Endothelial cell of umbilical vein (primary cell): ENCODE data around the gene PHACTR1.

ENCODE experiments used
- EZH2 ChIP-seq: IDR thresholded peaks from 2 replicates; pipeline ENCODE4 v1.6.1; 2012; ENCODE audit warnings: borderline replicate concordance, low read depth, mild to moderate bottlenecking, moderate library complexity, low read length, inconsistent platforms; ENCODE audit not compliant: severe bottlenecking
- JUN ChIP-seq: IDR thresholded peaks from 2 replicates; pipeline ENCODE4 v1.6.1; 2011; ENCODE audit warnings: borderline replicate concordance, low read depth; ENCODE audit not compliant: insufficient read length, insufficient read depth
- POLR2A ChIP-seq: IDR thresholded peaks from 2 replicates; pipeline ENCODE4 v1.6.1; 2012; ENCODE audit warnings: low read depth, mild to moderate bottlenecking, control low read depth, low read length
- POLR2AphosphoS5 ChIP-seq: IDR thresholded peaks from 2 replicates; pipeline ENCODE4 v1.6.1; 2012; ENCODE audit warnings: low read depth, mild to moderate bottlenecking, control low read depth, low read length, moderate library complexity; ENCODE audit not compliant: insufficient read depth
- TF ChIP-seq, protein P1 (sequence below), 2 donors: IDR thresholded peaks; 1 replicate in 1 of 2; 2 replicates in 1 of 2; pipeline ENCODE4 v1.5.1; 2011; ENCODE audit warnings: low read length in 2 of 2, mild to moderate bottlenecking in 2 of 2, moderate library complexity in 2 of 2, control low read depth in 1 of 2, inconsistent platforms in 1 of 2, low read depth in 1 of 2; ENCODE audit not compliant: insufficient read depth in 1 of 2; ENCODE audit errors: extremely low read depth in 1 of 2

DNA sequence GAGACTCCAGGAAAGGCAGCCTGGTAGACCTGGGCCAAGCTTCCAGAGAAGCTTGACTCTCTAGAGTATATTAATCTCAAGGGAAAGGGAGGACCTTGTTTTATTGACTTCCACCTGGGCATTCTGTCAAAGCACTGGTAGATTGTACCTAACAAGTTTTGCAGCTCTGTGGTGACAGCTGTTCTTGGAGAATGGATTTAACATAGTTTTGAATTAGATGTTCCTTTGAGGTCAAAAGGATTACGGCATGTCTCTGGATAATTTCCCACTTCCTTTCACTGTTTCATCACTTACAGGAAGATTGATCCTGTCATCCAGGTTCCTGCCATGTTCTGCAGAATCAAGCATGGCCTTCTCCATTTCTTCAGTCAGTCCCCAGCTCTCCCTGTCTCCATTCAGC lies 246.0 kb downstream of the PHACTR1 start:
- TF ChIP-seq, protein P1, sequence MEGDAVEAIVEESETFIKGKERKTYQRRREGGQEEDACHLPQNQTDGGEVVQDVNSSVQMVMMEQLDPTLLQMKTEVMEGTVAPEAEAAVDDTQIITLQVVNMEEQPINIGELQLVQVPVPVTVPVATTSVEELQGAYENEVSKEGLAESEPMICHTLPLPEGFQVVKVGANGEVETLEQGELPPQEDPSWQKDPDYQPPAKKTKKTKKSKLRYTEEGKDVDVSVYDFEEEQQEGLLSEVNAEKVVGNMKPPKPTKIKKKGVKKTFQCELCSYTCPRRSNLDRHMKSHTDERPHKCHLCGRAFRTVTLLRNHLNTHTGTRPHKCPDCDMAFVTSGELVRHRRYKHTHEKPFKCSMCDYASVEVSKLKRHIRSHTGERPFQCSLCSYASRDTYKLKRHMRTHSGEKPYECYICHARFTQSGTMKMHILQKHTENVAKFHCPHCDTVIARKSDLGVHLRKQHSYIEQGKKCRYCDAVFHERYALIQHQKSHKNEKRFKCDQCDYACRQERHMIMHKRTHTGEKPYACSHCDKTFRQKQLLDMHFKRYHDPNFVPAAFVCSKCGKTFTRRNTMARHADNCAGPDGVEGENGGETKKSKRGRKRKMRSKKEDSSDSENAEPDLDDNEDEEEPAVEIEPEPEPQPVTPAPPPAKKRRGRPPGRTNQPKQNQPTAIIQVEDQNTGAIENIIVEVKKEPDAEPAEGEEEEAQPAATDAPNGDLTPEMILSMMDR (IDR thresholded peaks at IDR 0.05; ENCODE audit: extremely low read depth in 1 of 2, insufficient read depth in 1 of 2, low read depth in 1 of 2, low read length in 2 of 2) = no peak
- TF ChIP-seq POLR2A (no peak), EZH2 (no peak), JUN (no peak), POLR2AphosphoS5 (no peak)
